ENCODE results near the gene RPS6KB2.

DNA sequence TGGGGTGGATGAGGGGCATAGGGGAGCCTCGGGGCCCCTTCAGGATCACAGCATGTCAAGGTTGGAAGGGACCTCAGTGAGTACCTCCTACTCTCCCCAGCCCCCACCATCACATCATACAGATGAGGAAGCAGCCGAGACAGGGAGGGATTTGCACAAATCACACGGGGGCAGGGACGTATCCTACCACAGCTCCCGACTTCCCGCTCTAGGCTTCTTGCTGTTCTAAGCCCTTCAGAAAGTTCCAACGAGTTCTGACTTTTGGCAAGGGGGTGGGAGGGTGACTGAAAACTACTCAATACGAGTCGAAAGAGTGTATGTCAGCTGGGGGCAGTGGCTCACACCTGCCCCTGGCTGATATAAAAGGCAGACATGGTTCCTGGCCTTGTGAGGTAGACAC, 41.2 kb upstream of the RPS6KB2 start:
- TF ChIP-seq, protein P1, sequence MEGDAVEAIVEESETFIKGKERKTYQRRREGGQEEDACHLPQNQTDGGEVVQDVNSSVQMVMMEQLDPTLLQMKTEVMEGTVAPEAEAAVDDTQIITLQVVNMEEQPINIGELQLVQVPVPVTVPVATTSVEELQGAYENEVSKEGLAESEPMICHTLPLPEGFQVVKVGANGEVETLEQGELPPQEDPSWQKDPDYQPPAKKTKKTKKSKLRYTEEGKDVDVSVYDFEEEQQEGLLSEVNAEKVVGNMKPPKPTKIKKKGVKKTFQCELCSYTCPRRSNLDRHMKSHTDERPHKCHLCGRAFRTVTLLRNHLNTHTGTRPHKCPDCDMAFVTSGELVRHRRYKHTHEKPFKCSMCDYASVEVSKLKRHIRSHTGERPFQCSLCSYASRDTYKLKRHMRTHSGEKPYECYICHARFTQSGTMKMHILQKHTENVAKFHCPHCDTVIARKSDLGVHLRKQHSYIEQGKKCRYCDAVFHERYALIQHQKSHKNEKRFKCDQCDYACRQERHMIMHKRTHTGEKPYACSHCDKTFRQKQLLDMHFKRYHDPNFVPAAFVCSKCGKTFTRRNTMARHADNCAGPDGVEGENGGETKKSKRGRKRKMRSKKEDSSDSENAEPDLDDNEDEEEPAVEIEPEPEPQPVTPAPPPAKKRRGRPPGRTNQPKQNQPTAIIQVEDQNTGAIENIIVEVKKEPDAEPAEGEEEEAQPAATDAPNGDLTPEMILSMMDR (IDR thresholded peaks at IDR 0.05): no peak
- no peak for TF ChIP-seq EZH2 (IDR thresholded peaks at IDR 0.05; ENCODE audit: borderline replicate concordance, insufficient read depth, low read depth, low read length, poor library complexity, severe bottlenecking)
